Muscle layer of duodenum (tissue), 2 donors: Measurements from ENCODE around the gene ZBTB4.
"Not testable (repeated sequence)": the region's sequence is repeated elsewhere in the genome, so short reads cannot be mapped to it uniquely, and the experiment has no call there.

ENCODE experiments used
- H3K27ac ChIP-seq: one replicate; pipeline ENCODE4 v1.7.0; 2013; ENCODE audit warnings: mild to moderate bottlenecking, low read length
- H3K27me3 ChIP-seq: one replicate; pipeline ENCODE4 v1.7.0; 2013; ENCODE audit warnings: low read depth, mild to moderate bottlenecking, control low read depth, low read length
- H3K36me3 ChIP-seq, 2 donors: one replicate each; pipeline ENCODE4 v1.7.0; 2013; ENCODE audit warnings: low read length in 2 of 2, control low read depth in 1 of 2, mild to moderate bottlenecking in 1 of 2; ENCODE audit not compliant: insufficient read depth in 2 of 2, control insufficient read depth in 1 of 2
- H3K4me1 ChIP-seq, 2 donors: one replicate each; pipeline ENCODE4 v1.7.0; 2013; ENCODE audit warnings: low read length in 2 of 2, mild to moderate bottlenecking in 2 of 2, control low read depth in 1 of 2, moderate library complexity in 1 of 2; ENCODE audit not compliant: insufficient read depth in 2 of 2, control insufficient read depth in 1 of 2
- H3K4me3 ChIP-seq, 2 donors: one replicate each; pipeline ENCODE4 v1.7.0; 2013; ENCODE audit warnings: low read length in 2 of 2, low read depth in 1 of 2, mild to moderate bottlenecking in 1 of 2
- H3K9me3 ChIP-seq, 2 donors: one replicate each; pipeline ENCODE4 v1.7.0; 2013; ENCODE audit warnings: low read length in 2 of 2, control low read depth in 1 of 2, mild to moderate bottlenecking in 1 of 2; ENCODE audit not compliant: control insufficient read depth in 1 of 2
- donor health status: healthy.

Gene ZBTB4

GRCh38 chr17:7493941-7494340 is 14.5 kb upstream of the ZBTB4 start:
- Histone ChIP-seq H3K4me3 (no peak overlapping the region), H3K9me3 (no peaks in the 10 kb centered on the region), H3K36me3 (peaks cover 28 to 29% of the 10 kb centered on the region in 2 donors), H3K27me3 (no peaks in the 10 kb centered on the region), H3K27ac (no peak overlapping the region), H3K4me1 (peaks cover 3 to 7% of the 10 kb centered on the region in 2 donors)

GRCh38 chr17:7491583-7491982 is 12.2 kb upstream of the ZBTB4 start:
- Histone ChIP-seq H3K36me3 (peaks cover 6 to 7% of the 10 kb centered on the region in 2 donors), H3K4me3 (no peak overlapping the region), H3K4me1 (peaks cover 8 to 26% of the 10 kb centered on the region in 2 donors)

GRCh38 chr17:7490144-7490543 is 10.7 kb upstream of the ZBTB4 start:
- H3K27ac ChIP-seq: no peak overlapping the region
- H3K9me3 ChIP-seq: no peaks in the 10 kb centered on the region
- H3K4me1 ChIP-seq: peaks cover 13 to 38% of the 10 kb centered on the region in 2 donors
- no peaks in the 10 kb centered on the region for H3K27me3 ChIP-seq
- H3K4me3 ChIP-seq: no peak overlapping the region
- H3K36me3 ChIP-seq: no peaks in the 10 kb centered on the region

More at GRCh38 chr17:7491583-7491982, 12.2 kb upstream of the ZBTB4 start:
- no peak overlapping the region for H3K27ac ChIP-seq
- H3K9me3 ChIP-seq: no peaks in the 10 kb centered on the region
- H3K27me3 ChIP-seq: no peaks in the 10 kb centered on the region

- H3K27ac ChIP-seq: no peak overlapping the region
Observed at GRCh38 chr17:7486181-7486580, 6.8 kb upstream of the ZBTB4 start.

GRCh38 chr17:7484919-7485377 is 5.5 kb upstream of the ZBTB4 start:
- peaks cover 0 to 8% of the 10 kb centered on the region in 2 donors for H3K36me3 ChIP-seq
- H3K9me3 ChIP-seq: no peaks in the 10 kb centered on the region

More at GRCh38 chr17:7486181-7486580, 6.8 kb upstream of the ZBTB4 start:
- Histone ChIP-seq H3K4me3 (peak overlapping the region; percentile 60 to 79), H3K4me1 (peaks cover 10 to 48% of the 10 kb centered on the region in 2 donors), H3K27me3 (no peaks in the 10 kb centered on the region), H3K9me3 (no peaks in the 10 kb centered on the region), H3K36me3 (peaks cover 0 to 8% of the 10 kb centered on the region in 2 donors)

GRCh38 chr17:7484067-7484918 is 4.9 kb upstream of the ZBTB4 start, which contains the start of gene POLR2A:
Gene POLR2A (plus strand): TSS chr17:7484366.
- Histone ChIP-seq H3K27me3 (no peaks in the 10 kb centered on the region), H3K36me3 (peaks cover 0 to 8% of the 10 kb centered on the region in 2 donors), H3K4me3 (peak within 1 kb of the TSS; percentile 79 to 91), H3K9me3 (no peaks in the 10 kb centered on the region), H3K4me1 (peaks cover 15 to 49% of the 10 kb centered on the region in 2 donors), H3K27ac (peak within 1 kb of the TSS; percentile 100)

More at GRCh38 chr17:7484919-7485377, 5.5 kb upstream of the ZBTB4 start:
- peak overlapping the region; percentile 79 to 91 for H3K4me3 ChIP-seq
- H3K27me3 ChIP-seq: no peaks in the 10 kb centered on the region
- peaks cover 14 to 53% of the 10 kb centered on the region in 2 donors for H3K4me1 ChIP-seq
- peak overlapping the region; percentile 79 for H3K27ac ChIP-seq

GRCh38 chr17:7483255-7484066 is 4.0 kb upstream of the ZBTB4 start:
- Histone ChIP-seq H3K9me3 (no peaks in the 10 kb centered on the region), H3K4me3 (peak overlapping the region; percentile 79 to 91), H3K27me3 (no peaks in the 10 kb centered on the region), H3K36me3 (peaks cover 0 to 14% of the 10 kb centered on the region in 2 donors), H3K4me1 (peaks cover 15 to 41% of the 10 kb centered on the region in 2 donors), H3K27ac (peak overlapping the region; percentile 100)

GRCh38 chr17:7482742-7483088 is 3.3 kb upstream of the ZBTB4 start:
- Histone ChIP-seq H3K4me1 (peaks cover 21 to 42% of the 10 kb centered on the region in 2 donors), H3K36me3 (peaks cover 0 to 14% of the 10 kb centered on the region in 2 donors), H3K4me3 (peak overlapping the region; percentile 79 to 91), H3K27ac (peak overlapping the region; percentile 100)
- H3K27me3 ChIP-seq, H3K9me3 ChIP-seq: not testable (repeated sequence)

- H3K27ac ChIP-seq, H3K9me3 ChIP-seq, H3K27me3 ChIP-seq, H3K4me3 ChIP-seq: not testable (repeated sequence)
- Histone ChIP-seq H3K4me1 (peaks cover 20 to 42% of the 10 kb centered on the region in 2 donors), H3K36me3 (peaks cover 0 to 14% of the 10 kb centered on the region in 2 donors)
Observed at GRCh38 chr17:7481842-7482741, 2.7 kb upstream of the ZBTB4 start.

GRCh38 chr17:7481275-7481674 is 1.8 kb upstream of the ZBTB4 start, which contains the start of gene SLC35G6:
Gene SLC35G6 (plus strand): TSS chr17:7481446. CDS start chr17:7481517, 71 bp downstream.
- not testable (repeated sequence) for H3K27me3 ChIP-seq, H3K9me3 ChIP-seq
- Histone ChIP-seq H3K36me3 (peaks cover 0 to 14% of the 10 kb centered on the region in 2 donors), H3K4me1 (peaks cover 27 to 43% of the 10 kb centered on the region in 2 donors), H3K4me3 (peak within 1 kb of the TSS in 1 of 2 donors; percentile 75), H3K27ac (peak within 1 kb of the TSS; percentile 87)
